Neural cell (in vitro differentiated cells): ENCODE results near the gene C18orf32. TPM values are rescaled to one million over a fixed set of nuclear protein-coding genes. Genes with fewer than 3 reads are reported as not detected.

Experiments used
- H2AFZ ChIP-seq: fragments of 200-600, 300-800 bp; sonication (generic), shearing (Covaris generic); 2 replicates; pipeline ENCODE4 v1.6.0; 2014; ENCODE audit warnings: low read depth, mild to moderate bottlenecking, antibody characterized with exemption, low read length, moderate library complexity
- H3F3A ChIP-seq: fragments of 200-600 bp; shearing (Covaris generic); 2 replicates; pipeline ENCODE4 v1.6.1; 2016; ENCODE audit warnings: mild to moderate bottlenecking, moderate library complexity, mixed read lengths, antibody characterized with exemption, low read length; ENCODE audit not compliant: insufficient read depth, poor library complexity, severe bottlenecking
- H3K27ac ChIP-seq: fragments of 200-600, 300-800 bp; sonication (generic), shearing (Covaris generic); 2 replicates; pipeline ENCODE4 v1.5.1; 2014; ENCODE audit warnings: mild to moderate bottlenecking, low read length, moderate library complexity
- H3K27me3 ChIP-seq: fragments of 300-800, 200-600 bp; sonication (generic), shearing (Covaris generic); 2 replicates; pipeline ENCODE4 v1.6.0; 2014; ENCODE audit warnings: mild to moderate bottlenecking, low read depth, low read length, moderate library complexity; ENCODE audit not compliant: insufficient read depth
- H3K36me3 ChIP-seq: fragments of 300-800, 200-600 bp; sonication (generic), shearing (Covaris generic); 2 replicates; pipeline ENCODE4 v1.5.1; 2014; ENCODE audit warnings: mild to moderate bottlenecking, antibody characterized with exemption, low read length, moderate library complexity; ENCODE audit not compliant: insufficient read depth
- H3K4me2 ChIP-seq: fragments of 300-800, 200-600 bp; sonication (generic), shearing (Covaris generic); 2 replicates; pipeline ENCODE4 v1.6.0; 2014; ENCODE audit warnings: mild to moderate bottlenecking, low read length
- H3K4me3 ChIP-seq: fragments of 300-800, 200-600 bp; sonication (generic), shearing (Covaris generic); 2 replicates; pipeline ENCODE4 v1.5.1; 2014; ENCODE audit warnings: mild to moderate bottlenecking, low read length, moderate library complexity
- H3K79me2 ChIP-seq: fragments of 200-600 bp; shearing (Covaris generic); replicated peaks from 2 replicates; pipeline ENCODE4 v1.6.0; 2014; ENCODE audit warnings: mild to moderate bottlenecking, low read length, moderate library complexity; ENCODE audit not compliant: insufficient read depth
- H3K9ac ChIP-seq: fragments of 300-800, 200-600 bp; sonication (generic), shearing (Covaris generic); 2 replicates; pipeline ENCODE4 v1.6.1; 2016; ENCODE audit warnings: mild to moderate bottlenecking, low read length, mixed read lengths
- H3K9me2 ChIP-seq: fragments of 200-600 bp; shearing (Covaris generic); 2 replicates; pipeline ENCODE4 v1.6.1; 2016; ENCODE audit warnings: mild to moderate bottlenecking, low read length, mixed read lengths; ENCODE audit not compliant: insufficient read depth
- H3K9me3 ChIP-seq: fragments of 200-600, 300-800 bp; sonication (generic), shearing (Covaris generic); 2 replicates; pipeline ENCODE4 v1.6.1; 2016; ENCODE audit warnings: mild to moderate bottlenecking, mixed run types, low read length, moderate library complexity, mixed read lengths
- H4K20me1 ChIP-seq: fragments of 200-600 bp; shearing (Covaris generic); 2 replicates; pipeline ENCODE4 v1.6.1; 2016; ENCODE audit warnings: mild to moderate bottlenecking, mixed run types; ENCODE audit not compliant: insufficient read depth
- EP300 ChIP-seq: fragments of 450-650 bp; conservative IDR thresholded peaks from 2 replicates; pipeline ENCODE4 v1.6.1; 2014; ENCODE audit warnings: antibody characterized with exemption, mild to moderate bottlenecking, moderate library complexity; ENCODE audit not compliant: poor library complexity, severe bottlenecking
- EZH2 ChIP-seq: fragments of 200-600, 300-800 bp; shearing (Covaris generic), sonication (generic); IDR thresholded peaks from 2 replicates; pipeline ENCODE4 v1.6.1; 2014; ENCODE audit warnings: antibody characterized with exemption, low read length, borderline replicate concordance, mild to moderate bottlenecking; ENCODE audit not compliant: insufficient read depth, poor library complexity, severe bottlenecking
- MXI1 ChIP-seq: fragments of 450-650 bp; conservative IDR thresholded peaks from 2 replicates; pipeline ENCODE4 v1.6.1; 2014; ENCODE audit warnings: antibody characterized with exemption, mild to moderate bottlenecking; ENCODE audit not compliant: poor library complexity, severe bottlenecking
- POLR2AphosphoS5 ChIP-seq: IDR thresholded peaks from 2 replicates; pipeline ENCODE4 v1.6.1; 2012
- RAD21 ChIP-seq: fragments of 450-650 bp; conservative IDR thresholded peaks from 2 replicates; pipeline ENCODE4 v1.6.1; 2014; ENCODE audit warnings: antibody characterized with exemption, mild to moderate bottlenecking, moderate library complexity
- SMC3 ChIP-seq: fragments of 450-650 bp; conservative IDR thresholded peaks from 2 replicates; pipeline ENCODE4 v1.6.1; 2014; ENCODE audit warnings: antibody characterized with exemption, mild to moderate bottlenecking, moderate library complexity; ENCODE audit not compliant: poor library complexity
- TAF1 ChIP-seq: IDR thresholded peaks from 2 replicates; pipeline ENCODE4 v1.6.1; 2012; ENCODE audit warnings: low read depth
- polyA plus RNA-seq: library from polyadenylated mRNA; depleted of rRNA; stranded (reverse); fragments of >200 nt; gene quantifications from 2 replicates; pipeline ENCODE4 v1.2.3, GENCODE V29; 2014
- TF ChIP-seq, protein P1 (sequence below): IDR thresholded peaks from 2 replicates; pipeline ENCODE4 v1.6.1; 2012; ENCODE audit warnings: borderline replicate concordance
- TF ChIP-seq, protein P2 (sequence below): fragments of 450-650 bp; IDR thresholded peaks from 2 replicates; pipeline ENCODE4 v1.5.1; 2014; ENCODE audit warnings: antibody characterized with exemption, mild to moderate bottlenecking, moderate library complexity; ENCODE audit not compliant: poor library complexity, severe bottlenecking

The C18orf32 gene
- polyA plus RNA-seq, 1 donor from 2014 or later = 594 TPM

DNA sequence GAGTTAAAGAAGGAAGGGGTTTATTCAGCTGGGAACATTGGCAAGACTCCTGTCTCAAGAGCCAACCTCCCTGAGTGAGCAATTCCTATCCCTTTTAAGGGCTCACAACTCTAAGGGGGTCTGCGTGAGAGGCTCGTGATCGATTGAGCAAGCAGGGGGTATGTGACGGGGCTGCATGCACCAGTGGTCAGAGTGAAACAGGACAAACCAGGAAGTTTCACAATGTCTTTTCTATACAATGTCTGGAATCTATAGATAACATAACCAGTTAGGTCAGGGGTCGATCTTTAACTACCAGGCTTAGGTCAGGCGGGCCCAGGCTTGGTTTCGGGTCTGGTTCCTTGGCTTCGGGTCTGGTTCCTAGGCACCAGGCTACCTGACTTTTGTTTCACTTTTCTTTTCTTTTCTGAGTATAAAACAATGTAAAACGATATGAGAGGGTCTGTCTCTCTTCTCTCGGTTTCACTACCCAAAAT, 44.7 kb upstream of the C18orf32 start:
- Histone ChIP-seq H3K9me3 (no peaks in the 10 kb centered on the region), H3K79me2 (no peaks in the 10 kb centered on the region), H3K9ac (no peak overlapping the region), H2AFZ (no peak overlapping the region), H4K20me1 (no peaks in the 10 kb centered on the region), H3K4me3 (no peak overlapping the region), H3K27ac (no peak overlapping the region), H3K9me2 (no peaks in the 10 kb centered on the region), H3K4me2 (no peak overlapping the region), H3K27me3 (no peaks in the 10 kb centered on the region), H3F3A (no peaks in the 10 kb centered on the region), H3K36me3 (no peaks in the 10 kb centered on the region)
- TF ChIP-seq MXI1 (no peak), EP300 (no peak), SMC3 (no peak), TAF1 (no peak), EZH2 (no peak), POLR2AphosphoS5 (no peak), RAD21 (no peak)
- TF ChIP-seq, protein P1, sequence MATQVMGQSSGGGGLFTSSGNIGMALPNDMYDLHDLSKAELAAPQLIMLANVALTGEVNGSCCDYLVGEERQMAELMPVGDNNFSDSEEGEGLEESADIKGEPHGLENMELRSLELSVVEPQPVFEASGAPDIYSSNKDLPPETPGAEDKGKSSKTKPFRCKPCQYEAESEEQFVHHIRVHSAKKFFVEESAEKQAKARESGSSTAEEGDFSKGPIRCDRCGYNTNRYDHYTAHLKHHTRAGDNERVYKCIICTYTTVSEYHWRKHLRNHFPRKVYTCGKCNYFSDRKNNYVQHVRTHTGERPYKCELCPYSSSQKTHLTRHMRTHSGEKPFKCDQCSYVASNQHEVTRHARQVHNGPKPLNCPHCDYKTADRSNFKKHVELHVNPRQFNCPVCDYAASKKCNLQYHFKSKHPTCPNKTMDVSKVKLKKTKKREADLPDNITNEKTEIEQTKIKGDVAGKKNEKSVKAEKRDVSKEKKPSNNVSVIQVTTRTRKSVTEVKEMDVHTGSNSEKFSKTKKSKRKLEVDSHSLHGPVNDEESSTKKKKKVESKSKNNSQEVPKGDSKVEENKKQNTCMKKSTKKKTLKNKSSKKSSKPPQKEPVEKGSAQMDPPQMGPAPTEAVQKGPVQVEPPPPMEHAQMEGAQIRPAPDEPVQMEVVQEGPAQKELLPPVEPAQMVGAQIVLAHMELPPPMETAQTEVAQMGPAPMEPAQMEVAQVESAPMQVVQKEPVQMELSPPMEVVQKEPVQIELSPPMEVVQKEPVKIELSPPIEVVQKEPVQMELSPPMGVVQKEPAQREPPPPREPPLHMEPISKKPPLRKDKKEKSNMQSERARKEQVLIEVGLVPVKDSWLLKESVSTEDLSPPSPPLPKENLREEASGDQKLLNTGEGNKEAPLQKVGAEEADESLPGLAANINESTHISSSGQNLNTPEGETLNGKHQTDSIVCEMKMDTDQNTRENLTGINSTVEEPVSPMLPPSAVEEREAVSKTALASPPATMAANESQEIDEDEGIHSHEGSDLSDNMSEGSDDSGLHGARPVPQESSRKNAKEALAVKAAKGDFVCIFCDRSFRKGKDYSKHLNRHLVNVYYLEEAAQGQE = no peak
- TF ChIP-seq, protein P2, sequence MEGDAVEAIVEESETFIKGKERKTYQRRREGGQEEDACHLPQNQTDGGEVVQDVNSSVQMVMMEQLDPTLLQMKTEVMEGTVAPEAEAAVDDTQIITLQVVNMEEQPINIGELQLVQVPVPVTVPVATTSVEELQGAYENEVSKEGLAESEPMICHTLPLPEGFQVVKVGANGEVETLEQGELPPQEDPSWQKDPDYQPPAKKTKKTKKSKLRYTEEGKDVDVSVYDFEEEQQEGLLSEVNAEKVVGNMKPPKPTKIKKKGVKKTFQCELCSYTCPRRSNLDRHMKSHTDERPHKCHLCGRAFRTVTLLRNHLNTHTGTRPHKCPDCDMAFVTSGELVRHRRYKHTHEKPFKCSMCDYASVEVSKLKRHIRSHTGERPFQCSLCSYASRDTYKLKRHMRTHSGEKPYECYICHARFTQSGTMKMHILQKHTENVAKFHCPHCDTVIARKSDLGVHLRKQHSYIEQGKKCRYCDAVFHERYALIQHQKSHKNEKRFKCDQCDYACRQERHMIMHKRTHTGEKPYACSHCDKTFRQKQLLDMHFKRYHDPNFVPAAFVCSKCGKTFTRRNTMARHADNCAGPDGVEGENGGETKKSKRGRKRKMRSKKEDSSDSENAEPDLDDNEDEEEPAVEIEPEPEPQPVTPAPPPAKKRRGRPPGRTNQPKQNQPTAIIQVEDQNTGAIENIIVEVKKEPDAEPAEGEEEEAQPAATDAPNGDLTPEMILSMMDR = no peak

DNA sequence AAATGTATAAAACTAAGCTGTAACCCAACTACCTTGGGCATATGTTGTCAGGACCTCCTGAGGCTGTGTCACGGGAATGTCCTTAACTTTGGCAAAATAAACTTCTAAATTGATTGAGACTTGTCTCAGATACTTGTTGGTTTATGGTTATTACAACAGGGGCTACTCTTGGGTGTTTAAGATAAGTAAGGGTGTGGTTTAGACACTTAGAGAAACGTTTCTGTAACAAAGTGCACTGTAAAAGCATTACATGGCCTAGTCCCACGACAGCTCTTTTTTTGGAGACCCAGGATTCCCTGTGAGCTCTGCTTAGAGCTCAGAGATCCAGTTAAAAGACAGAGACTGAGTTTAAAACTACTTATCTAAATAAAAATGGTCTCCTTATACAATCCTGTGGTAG, 42.6 kb upstream of the C18orf32 start:
- Histone ChIP-seq H3K9me2 (no peaks in the 10 kb centered on the region), H3K27me3 (no peaks in the 10 kb centered on the region), H3F3A (no peaks in the 10 kb centered on the region), H3K4me2 (no peak overlapping the region), H4K20me1 (no peaks in the 10 kb centered on the region), H3K36me3 (no peaks in the 10 kb centered on the region), H3K79me2 (no peaks in the 10 kb centered on the region), H3K9ac (no peak overlapping the region), H2AFZ (no peak overlapping the region), H3K9me3 (no peaks in the 10 kb centered on the region), H3K4me3 (no peak overlapping the region), H3K27ac (no peak overlapping the region)
- TF ChIP-seq POLR2AphosphoS5 = no peak
- TF ChIP-seq, protein P1 = no peak
- TF ChIP-seq, protein P2 = no peak
- TF ChIP-seq SMC3 = no peak
- no peak for TF ChIP-seq EZH2
- TF ChIP-seq TAF1 = no peak
